HCT116 (cell line): Measurements from ENCODE around the gene ROR2. TPM values are rescaled to one million over a fixed set of nuclear protein-coding genes. Genes with fewer than 3 reads are reported as not detected.

Experiments used
- ATAC-seq: fragments of 200-7000 bp; cut with Tn5 transposase; 2 replicates; pipeline ENCODE4 v1.9.1; 2020; ENCODE audit warnings: mild to moderate bottlenecking, moderate library complexity
- BruUV-seq: library from RNA; stranded (reverse); fragments of 400-500 nt; replicated peaks from 2 replicates; lab custom pipeline; 2021; lab: Mats Ljungman, UMichigan
- CTCF ChIA-PET: fragments of 300-600 bp; sonication (Branson Sonifier 250); formaldehyde crosslinking; loops from one replicate; lab custom pipeline; 2021; ENCODE audit warnings: antibody characterized with exemption; lab: Charles Lee
- POLR2A ChIA-PET: fragments of 300-600, 350-600 bp; sonication (Branson Sonifier 250); formaldehyde crosslinking; loops from one replicate; lab custom pipeline; 2021; ENCODE audit warnings: antibody characterized with exemption; lab: Charles Lee
- RAD21 ChIA-PET, 2 experiments: fragments of 300-600 bp; sonication (Branson Sonifier 250); formaldehyde crosslinking; loops; one replicate each; lab custom pipeline; 2023; ENCODE audit warnings: low total read pairs in 2 of 2; ENCODE audit not compliant: uncharacterized antibody in 2 of 2, unreplicated experiment in 2 of 2, low non-redundant PET in 1 of 2; lab: Charles Lee
- DNase-seq: peaks from one replicate; pipeline ENCODE4 v3.0.0-alpha.2; 2010; ENCODE audit warnings: low read depth, low spot score
- H2AFZ ChIP-seq: fragments of 200-600 bp; shearing (Covaris generic), sonication (generic); 2 replicates; pipeline ENCODE4 v1.6.1; 2017; ENCODE audit warnings: low read depth, mixed run types, mixed read lengths, antibody characterized with exemption, low read length; ENCODE audit not compliant: poor library complexity, severe bottlenecking
- H3K27ac ChIP-seq: 2 replicates; pipeline ENCODE4 v1.5.1; 2012; ENCODE audit warnings: low read depth, low read length
- H3K27me3 ChIP-seq: fragments of 200-600 bp; sonication (generic); 2 replicates; pipeline ENCODE4 v1.6.1; 2016; ENCODE audit warnings: mixed run types, low read length, mixed read lengths; ENCODE audit not compliant: insufficient read depth
- H3K36me3 ChIP-seq, 2 experiments: fragments of 200-500 bp in 1 of 2; fragments of 200-600 bp in 1 of 2; sonication (Bioruptor generic) in 1 of 2; sonication (generic) in 1 of 2; 2 replicates each; pipeline versions ENCODE4 v1.5.1 to v1.6.1; 2014 to 2016; ENCODE audit warnings: low read length in 2 of 2, inconsistent platforms in 1 of 2, mixed read lengths in 1 of 2, mixed run types in 1 of 2; ENCODE audit not compliant: insufficient read depth in 2 of 2, control insufficient read depth in 1 of 2
- H3K4me1 ChIP-seq, 2 experiments: fragments of 200-600 bp in 1 of 2; sonication (generic) in 1 of 2; 2 replicates each; pipeline versions ENCODE4 v1.5.1 to v1.6.1; 2012 to 2017; ENCODE audit warnings: low read length in 2 of 2, inconsistent platforms in 1 of 2, mild to moderate bottlenecking in 1 of 2, mixed read lengths in 1 of 2, mixed run types in 1 of 2, moderate library complexity in 1 of 2; ENCODE audit not compliant: insufficient read depth in 2 of 2, control insufficient read depth in 1 of 2
- H3K4me2 ChIP-seq: fragments of 200-600 bp; sonication (generic); 2 replicates; pipeline ENCODE4 v1.6.1; 2017; ENCODE audit warnings: mixed run types, low read length, mixed read lengths
- H3K4me3 ChIP-seq, 2 experiments: fragments of 200-600 bp in 1 of 2; sonication (generic) in 1 of 2; replicated peaks in 1 of 2; 2 replicates each; pipeline ENCODE4 v1.5.1; 2011 to 2016; ENCODE audit warnings: low read length in 2 of 2, control low read depth in 1 of 2, low read depth in 1 of 2, mild to moderate bottlenecking in 1 of 2, mixed read lengths in 1 of 2, mixed run types in 1 of 2
- H3K79me2 ChIP-seq: fragments of 200-600 bp; sonication (generic); 2 replicates; pipeline ENCODE4 v1.6.1; 2017; ENCODE audit warnings: mild to moderate bottlenecking, mixed run types, low read length, moderate library complexity, mixed read lengths; ENCODE audit not compliant: insufficient read depth
- H3K9ac ChIP-seq: fragments of 200-600 bp; sonication (generic); 2 replicates; pipeline ENCODE4 v1.6.1; 2016; ENCODE audit warnings: low read length, mixed read lengths
- H3K9me2 ChIP-seq: fragments of 200-600 bp; sonication (generic), shearing (Covaris generic); 2 replicates; pipeline ENCODE4 v1.6.1; 2017; ENCODE audit warnings: mixed run types, mild to moderate bottlenecking, moderate library complexity; ENCODE audit not compliant: insufficient read depth
- H3K9me3 ChIP-seq, 2 experiments: fragments of 200-500 bp in 1 of 2; fragments of 200-600 bp in 1 of 2; sonication (Bioruptor generic) in 1 of 2; sonication (generic) in 1 of 2; 2 replicates each; pipeline ENCODE4 v1.6.1; 2014 to 2017; ENCODE audit warnings: low read length in 2 of 2, mixed read lengths in 2 of 2, inconsistent platforms in 1 of 2, low read depth in 1 of 2, mild to moderate bottlenecking in 1 of 2, mixed run types in 1 of 2, moderate library complexity in 1 of 2; ENCODE audit not compliant: control insufficient read depth in 1 of 2, insufficient read depth in 1 of 2
- H4K20me1 ChIP-seq: fragments of 200-600 bp; sonication (generic), shearing (Covaris generic); 2 replicates; pipeline ENCODE4 v1.6.1; 2017; ENCODE audit warnings: mixed run types, mild to moderate bottlenecking, moderate library complexity; ENCODE audit not compliant: insufficient read depth
- CBX3 ChIP-seq: IDR thresholded peaks from 2 replicates; pipeline ENCODE4 v1.6.1; 2012; ENCODE audit warnings: low read depth
- EGR1 ChIP-seq: IDR thresholded peaks from 2 replicates; pipeline ENCODE4 v1.6.1; 2012; ENCODE audit warnings: low read depth
- ELF1 ChIP-seq: IDR thresholded peaks from 2 replicates; pipeline ENCODE4 v1.6.1; 2012; ENCODE audit warnings: low read depth, borderline replicate concordance
- EZH2 ChIP-seq: fragments of 200-600 bp; sonication (generic); IDR thresholded peaks from 2 replicates; pipeline ENCODE4 v1.6.1; 2017; ENCODE audit warnings: antibody characterized with exemption, mixed run types
- JUND ChIP-seq: IDR thresholded peaks from 2 replicates; pipeline ENCODE4 v1.6.1; 2012
- POLR2AphosphoS5 ChIP-seq: IDR thresholded peaks from 2 replicates; pipeline ENCODE4 v1.6.1; 2011; ENCODE audit warnings: mild to moderate bottlenecking, low read depth, low read length, moderate library complexity
- RAD21 ChIP-seq: IDR thresholded peaks from 2 replicates; pipeline ENCODE4 v1.6.1; 2012; ENCODE audit warnings: low read depth, mild to moderate bottlenecking
- SP1 ChIP-seq: IDR thresholded peaks from 2 replicates; pipeline ENCODE4 v1.6.1; 2012; ENCODE audit warnings: low read depth
- SRF ChIP-seq: IDR thresholded peaks from 2 replicates; pipeline ENCODE4 v1.6.1; 2012; ENCODE audit warnings: low read depth
- TCF7L2 ChIP-seq: IDR thresholded peaks from 2 replicates; pipeline ENCODE4 v1.7.0; 2011; ENCODE audit warnings: borderline replicate concordance, inconsistent platforms; ENCODE audit not compliant: insufficient read depth, insufficient read length; ENCODE audit errors: extremely low read depth
- YY1 ChIP-seq: IDR thresholded peaks from 2 replicates; pipeline ENCODE4 v1.6.1; 2011; ENCODE audit warnings: low read length, low read depth, moderate library complexity, mild to moderate bottlenecking; ENCODE audit not compliant: insufficient replicate concordance; ENCODE audit errors: extremely low read depth
- ZNF274 ChIP-seq: fragments of 200-500 bp; sonication (Bioruptor generic); IDR thresholded peaks from 2 replicates; pipeline ENCODE4 v1.6.1; 2014; ENCODE audit warnings: mild to moderate bottlenecking, low read depth, low read length, inconsistent platforms
- intact Hi-C: fragments of 100-400 bp; cut with micrococcal nuclease; formaldehyde crosslinking; loops from 2 replicates; pipeline ENCODE4 v1.10.0; 2022
- total RNA-seq: library from RNA; stranded (reverse); gene quantifications from one replicate; pipeline ENCODE4 v1.2.1, GENCODE V29; 2021; ENCODE audit not compliant: unreplicated experiment
- TF ChIP-seq, protein P1 (sequence below): IDR thresholded peaks from 2 replicates; pipeline ENCODE4 v1.6.1; 2012
- TF ChIP-seq, protein P2 (sequence below): IDR thresholded peaks from 2 replicates; pipeline ENCODE4 v1.6.1; 2012; ENCODE audit warnings: low read depth
- TF ChIP-seq, protein P3 (sequence below): IDR thresholded peaks from 2 replicates; pipeline ENCODE4 v1.6.1; 2012
- TF ChIP-seq, protein P4 (sequence below), 3 experiments: fragments of 200-600 bp in 1 of 3; sonication (generic) in 1 of 3; IDR thresholded peaks in 2 of 3; conservative IDR thresholded peaks in 1 of 3; 2 replicates each; pipeline ENCODE4 v1.5.1; 2012 to 2017; ENCODE audit warnings: low read depth in 2 of 3, low read length in 2 of 3, antibody characterized with exemption in 1 of 3, borderline replicate concordance in 1 of 3, control low read depth in 1 of 3, mild to moderate bottlenecking in 1 of 3, mixed read lengths in 1 of 3, mixed run types in 1 of 3, moderate library complexity in 1 of 3; ENCODE audit not compliant: insufficient read depth in 1 of 3

Gene ROR2
- total RNA-seq, 1 experiment from 2014 or later = 15.7 TPM

DNA sequence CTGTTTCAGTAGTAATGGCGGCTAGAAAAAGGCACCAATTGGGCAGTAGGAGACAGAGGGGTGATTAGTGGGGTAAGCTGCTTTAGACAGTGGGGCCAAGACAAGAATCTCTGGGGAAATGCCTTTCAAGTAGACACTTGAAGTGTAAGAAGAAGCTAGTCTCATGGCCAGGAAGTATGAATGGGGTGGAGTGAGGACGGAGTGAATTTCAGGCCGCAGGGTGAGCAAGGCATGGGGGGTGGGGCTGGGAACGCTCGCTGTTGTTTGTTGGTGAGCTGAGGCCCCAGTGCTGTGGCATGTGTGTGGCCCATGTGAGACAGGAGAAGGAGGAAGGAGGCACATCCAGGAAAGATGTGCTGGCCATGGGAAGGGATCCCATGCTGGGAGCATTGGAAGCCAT lies 377.2 kb downstream of the ROR2 start:
- POLR2A ChIA-PET = no interaction called here
- Histone ChIP-seq H3K27me3 (0 out of 2 replicates have a peak, but pooled peaks cover 9% of the 10 kb centered on the region), H4K20me1 (no peaks in the 10 kb centered on the region), H3K4me2 (no peak overlapping the region), H3K79me2 (no peaks in the 10 kb centered on the region), H3K4me1 (peaks cover 0 to 1% of the 10 kb centered on the region in 2 experiments; a peak in 1 of 4 replicates), H3K27ac (no peak overlapping the region), H3K9me2 (no peaks in the 10 kb centered on the region), H3K9ac (no peak overlapping the region), H2AFZ (no peak overlapping the region), H3K9me3 (no peaks in the 10 kb centered on the region), H3K36me3 (no peaks in the 10 kb centered on the region), H3K4me3 (no peak overlapping the region)
- TF ChIP-seq, protein P1, sequence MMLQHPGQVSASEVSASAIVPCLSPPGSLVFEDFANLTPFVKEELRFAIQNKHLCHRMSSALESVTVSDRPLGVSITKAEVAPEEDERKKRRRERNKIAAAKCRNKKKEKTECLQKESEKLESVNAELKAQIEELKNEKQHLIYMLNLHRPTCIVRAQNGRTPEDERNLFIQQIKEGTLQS = no peak
- TF ChIP-seq RAD21 (no peak), JUND (no peak), ZNF274 (no peak), EGR1 (no peak), SP1 (no peak), ELF1 (no peak), CBX3 (no peak), TCF7L2 (no peak), SRF (no peak), YY1 (no peak), POLR2AphosphoS5 (no peak), EZH2 (no peak)
- TF ChIP-seq, protein P2, sequence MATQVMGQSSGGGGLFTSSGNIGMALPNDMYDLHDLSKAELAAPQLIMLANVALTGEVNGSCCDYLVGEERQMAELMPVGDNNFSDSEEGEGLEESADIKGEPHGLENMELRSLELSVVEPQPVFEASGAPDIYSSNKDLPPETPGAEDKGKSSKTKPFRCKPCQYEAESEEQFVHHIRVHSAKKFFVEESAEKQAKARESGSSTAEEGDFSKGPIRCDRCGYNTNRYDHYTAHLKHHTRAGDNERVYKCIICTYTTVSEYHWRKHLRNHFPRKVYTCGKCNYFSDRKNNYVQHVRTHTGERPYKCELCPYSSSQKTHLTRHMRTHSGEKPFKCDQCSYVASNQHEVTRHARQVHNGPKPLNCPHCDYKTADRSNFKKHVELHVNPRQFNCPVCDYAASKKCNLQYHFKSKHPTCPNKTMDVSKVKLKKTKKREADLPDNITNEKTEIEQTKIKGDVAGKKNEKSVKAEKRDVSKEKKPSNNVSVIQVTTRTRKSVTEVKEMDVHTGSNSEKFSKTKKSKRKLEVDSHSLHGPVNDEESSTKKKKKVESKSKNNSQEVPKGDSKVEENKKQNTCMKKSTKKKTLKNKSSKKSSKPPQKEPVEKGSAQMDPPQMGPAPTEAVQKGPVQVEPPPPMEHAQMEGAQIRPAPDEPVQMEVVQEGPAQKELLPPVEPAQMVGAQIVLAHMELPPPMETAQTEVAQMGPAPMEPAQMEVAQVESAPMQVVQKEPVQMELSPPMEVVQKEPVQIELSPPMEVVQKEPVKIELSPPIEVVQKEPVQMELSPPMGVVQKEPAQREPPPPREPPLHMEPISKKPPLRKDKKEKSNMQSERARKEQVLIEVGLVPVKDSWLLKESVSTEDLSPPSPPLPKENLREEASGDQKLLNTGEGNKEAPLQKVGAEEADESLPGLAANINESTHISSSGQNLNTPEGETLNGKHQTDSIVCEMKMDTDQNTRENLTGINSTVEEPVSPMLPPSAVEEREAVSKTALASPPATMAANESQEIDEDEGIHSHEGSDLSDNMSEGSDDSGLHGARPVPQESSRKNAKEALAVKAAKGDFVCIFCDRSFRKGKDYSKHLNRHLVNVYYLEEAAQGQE = no peak
- TF ChIP-seq, protein P3, sequence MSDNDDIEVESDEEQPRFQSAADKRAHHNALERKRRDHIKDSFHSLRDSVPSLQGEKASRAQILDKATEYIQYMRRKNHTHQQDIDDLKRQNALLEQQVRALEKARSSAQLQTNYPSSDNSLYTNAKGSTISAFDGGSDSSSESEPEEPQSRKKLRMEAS = no peak
- TF ChIP-seq, protein P4, sequence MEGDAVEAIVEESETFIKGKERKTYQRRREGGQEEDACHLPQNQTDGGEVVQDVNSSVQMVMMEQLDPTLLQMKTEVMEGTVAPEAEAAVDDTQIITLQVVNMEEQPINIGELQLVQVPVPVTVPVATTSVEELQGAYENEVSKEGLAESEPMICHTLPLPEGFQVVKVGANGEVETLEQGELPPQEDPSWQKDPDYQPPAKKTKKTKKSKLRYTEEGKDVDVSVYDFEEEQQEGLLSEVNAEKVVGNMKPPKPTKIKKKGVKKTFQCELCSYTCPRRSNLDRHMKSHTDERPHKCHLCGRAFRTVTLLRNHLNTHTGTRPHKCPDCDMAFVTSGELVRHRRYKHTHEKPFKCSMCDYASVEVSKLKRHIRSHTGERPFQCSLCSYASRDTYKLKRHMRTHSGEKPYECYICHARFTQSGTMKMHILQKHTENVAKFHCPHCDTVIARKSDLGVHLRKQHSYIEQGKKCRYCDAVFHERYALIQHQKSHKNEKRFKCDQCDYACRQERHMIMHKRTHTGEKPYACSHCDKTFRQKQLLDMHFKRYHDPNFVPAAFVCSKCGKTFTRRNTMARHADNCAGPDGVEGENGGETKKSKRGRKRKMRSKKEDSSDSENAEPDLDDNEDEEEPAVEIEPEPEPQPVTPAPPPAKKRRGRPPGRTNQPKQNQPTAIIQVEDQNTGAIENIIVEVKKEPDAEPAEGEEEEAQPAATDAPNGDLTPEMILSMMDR (IDR thresholded peaks at IDR 0.05 in 2 of 3, conservative IDR thresholded peaks at IDR 0.05 in 1 of 3; ENCODE audit: borderline replicate concordance in 1 of 3, insufficient read depth in 1 of 3, low read depth in 2 of 3, low read length in 2 of 3) = no peak
- ATAC-seq (no peak), DNase-seq (no peak)
- CTCF ChIA-PET = no interaction called here
- RAD21 ChIA-PET = no interaction called here
- intact Hi-C loops = no loop called here
- no TSS peak for BruUV-seq
